SK-N-SH treated with all-trans-retinoic acid at 6 μM for 48 hours (cell line): ENCODE measurements around the gene ACCS.

ENCODE experiments used
- CREB5 ChIP-seq: fragments of 250-450 bp; sonication (Bioruptor Pico); IDR thresholded peaks from 2 replicates; pipeline ENCODE4 v1.5.1; 2020; ENCODE audit warnings: low read depth, mild to moderate bottlenecking, moderate library complexity
- CSDC2 ChIP-seq: fragments of 250-450 bp; sonication (Bioruptor Pico); IDR thresholded peaks from 2 replicates; pipeline ENCODE4 v1.5.0; 2020; ENCODE audit warnings: mild to moderate bottlenecking, moderate library complexity
- OSR1 ChIP-seq: fragments of 250-450 bp; sonication (Bioruptor Pico); IDR thresholded peaks from 2 replicates; pipeline ENCODE4 v1.8.0; 2022; ENCODE audit warnings: moderate library complexity, mild to moderate bottlenecking, inconsistent platforms
- SNAI2 ChIP-seq: fragments of 250-450 bp; sonication (Bioruptor Pico); IDR thresholded peaks from 2 replicates; pipeline ENCODE4 v1.5.0; 2020; ENCODE audit warnings: mild to moderate bottlenecking, moderate library complexity
- TCF4 ChIP-seq: fragments of 250-450 bp; sonication (Bioruptor Pico); IDR thresholded peaks from 2 replicates; pipeline ENCODE4 v1.8.0; 2021; ENCODE audit warnings: mild to moderate bottlenecking, moderate library complexity, borderline replicate concordance
- TF ChIP-seq, protein P1 (sequence below): fragments of 250-450 bp; sonication (Bioruptor Pico); IDR thresholded peaks from 2 replicates; pipeline ENCODE4 v1.8.0; 2020; ENCODE audit warnings: mild to moderate bottlenecking, moderate library complexity, borderline replicate concordance
- TF ChIP-seq, protein P2 (sequence below): fragments of 250-450 bp; sonication (Bioruptor Pico); IDR thresholded peaks from 2 replicates; pipeline ENCODE4 v1.5.0; 2020; ENCODE audit warnings: mild to moderate bottlenecking, moderate library complexity

- TF ChIP-seq, protein P1, sequence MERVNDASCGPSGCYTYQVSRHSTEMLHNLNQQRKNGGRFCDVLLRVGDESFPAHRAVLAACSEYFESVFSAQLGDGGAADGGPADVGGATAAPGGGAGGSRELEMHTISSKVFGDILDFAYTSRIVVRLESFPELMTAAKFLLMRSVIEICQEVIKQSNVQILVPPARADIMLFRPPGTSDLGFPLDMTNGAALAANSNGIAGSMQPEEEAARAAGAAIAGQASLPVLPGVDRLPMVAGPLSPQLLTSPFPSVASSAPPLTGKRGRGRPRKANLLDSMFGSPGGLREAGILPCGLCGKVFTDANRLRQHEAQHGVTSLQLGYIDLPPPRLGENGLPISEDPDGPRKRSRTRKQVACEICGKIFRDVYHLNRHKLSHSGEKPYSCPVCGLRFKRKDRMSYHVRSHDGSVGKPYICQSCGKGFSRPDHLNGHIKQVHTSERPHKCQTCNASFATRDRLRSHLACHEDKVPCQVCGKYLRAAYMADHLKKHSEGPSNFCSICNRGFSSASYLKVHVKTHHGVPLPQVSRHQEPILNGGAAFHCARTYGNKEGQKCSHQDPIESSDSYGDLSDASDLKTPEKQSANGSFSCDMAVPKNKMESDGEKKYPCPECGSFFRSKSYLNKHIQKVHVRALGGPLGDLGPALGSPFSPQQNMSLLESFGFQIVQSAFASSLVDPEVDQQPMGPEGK, result no peak
- no peak for TF ChIP-seq OSR1 (CRISPR knock-in tag)
- TF ChIP-seq TCF4, result no peak
- no peak for TF ChIP-seq CREB5 (CRISPR knock-in tag)
- TF ChIP-seq, protein P2, sequence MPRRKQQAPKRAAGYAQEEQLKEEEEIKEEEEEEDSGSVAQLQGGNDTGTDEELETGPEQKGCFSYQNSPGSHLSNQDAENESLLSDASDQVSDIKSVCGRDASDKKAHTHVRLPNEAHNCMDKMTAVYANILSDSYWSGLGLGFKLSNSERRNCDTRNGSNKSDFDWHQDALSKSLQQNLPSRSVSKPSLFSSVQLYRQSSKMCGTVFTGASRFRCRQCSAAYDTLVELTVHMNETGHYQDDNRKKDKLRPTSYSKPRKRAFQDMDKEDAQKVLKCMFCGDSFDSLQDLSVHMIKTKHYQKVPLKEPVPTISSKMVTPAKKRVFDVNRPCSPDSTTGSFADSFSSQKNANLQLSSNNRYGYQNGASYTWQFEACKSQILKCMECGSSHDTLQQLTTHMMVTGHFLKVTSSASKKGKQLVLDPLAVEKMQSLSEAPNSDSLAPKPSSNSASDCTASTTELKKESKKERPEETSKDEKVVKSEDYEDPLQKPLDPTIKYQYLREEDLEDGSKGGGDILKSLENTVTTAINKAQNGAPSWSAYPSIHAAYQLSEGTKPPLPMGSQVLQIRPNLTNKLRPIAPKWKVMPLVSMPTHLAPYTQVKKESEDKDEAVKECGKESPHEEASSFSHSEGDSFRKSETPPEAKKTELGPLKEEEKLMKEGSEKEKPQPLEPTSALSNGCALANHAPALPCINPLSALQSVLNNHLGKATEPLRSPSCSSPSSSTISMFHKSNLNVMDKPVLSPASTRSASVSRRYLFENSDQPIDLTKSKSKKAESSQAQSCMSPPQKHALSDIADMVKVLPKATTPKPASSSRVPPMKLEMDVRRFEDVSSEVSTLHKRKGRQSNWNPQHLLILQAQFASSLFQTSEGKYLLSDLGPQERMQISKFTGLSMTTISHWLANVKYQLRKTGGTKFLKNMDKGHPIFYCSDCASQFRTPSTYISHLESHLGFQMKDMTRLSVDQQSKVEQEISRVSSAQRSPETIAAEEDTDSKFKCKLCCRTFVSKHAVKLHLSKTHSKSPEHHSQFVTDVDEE (CRISPR knock-in tag), result no peak
- TF ChIP-seq CSDC2 (CRISPR knock-in tag), result no peak
- TF ChIP-seq SNAI2 (CRISPR knock-in tag), result no peak
These were observed 62.7 kb downstream of the ACCS start for GRCh38 chr11:44128729-44129128.
